PFSK-1 (cell line): ENCODE measurements around the gene SKAP1.

Source experiments
- FOXP2 ChIP-seq: optimal IDR thresholded peaks from 2 replicates; pipeline ENCODE3; 2011; ENCODE audit warnings: borderline replicate concordance, control low read depth, inconsistent platforms; ENCODE audit not compliant: insufficient read depth; ENCODE audit errors: extremely low read length, extremely low read depth
- POLR2AphosphoS5 ChIP-seq: IDR thresholded peaks from 2 replicates; pipeline ENCODE4 v1.6.1; 2012; ENCODE audit warnings: low read depth, mild to moderate bottlenecking, control low read depth, low read length, moderate library complexity
- REST ChIP-seq, 2 experiments: IDR thresholded peaks; 2 replicates each; pipeline versions ENCODE4 v1.6.1 to v1.8.0; 2011 to 2012; ENCODE audit warnings: low read depth in 2 of 2, low read length in 2 of 2, control low read depth in 1 of 2, inconsistent platforms in 1 of 2, mild to moderate bottlenecking in 1 of 2, moderate library complexity in 1 of 2; ENCODE audit not compliant: insufficient read depth in 1 of 2
- SIN3A ChIP-seq: IDR thresholded peaks from 2 replicates; pipeline ENCODE4 v1.6.1; 2012; ENCODE audit warnings: mild to moderate bottlenecking, low read length, moderate library complexity, borderline replicate concordance; ENCODE audit not compliant: insufficient read depth
- TAF1 ChIP-seq: IDR thresholded peaks from 2 replicates; pipeline ENCODE4 v1.6.1; 2012; ENCODE audit warnings: low read length, control low read depth, borderline replicate concordance; ENCODE audit not compliant: insufficient read depth

GRCh38 chr17:48148854-48149786 lies 280.9 kb downstream of the SKAP1 start:
- TF ChIP-seq TAF1 (no peak), POLR2AphosphoS5 (no peak), SIN3A (no peak), REST (IDR thresholded peaks at IDR 0.05; ENCODE audit: insufficient read depth in 1 of 2, low read depth in 2 of 2, low read length in 2 of 2) (no peak), FOXP2 (no peak)
